Measurements from ENCODE around the gene TMEM184B.

Gene TMEM184B

GRCh38 chr22:38276166-38276565 is 3.4 kb upstream of the TMEM184B start:
- DNase-seq (ENCODE audit: low read depth) = no peak

- no peak for DNase-seq (ENCODE audit: low read depth)
These were observed 471 bp upstream of the TMEM184B start for GRCh38 chr22:38273135-38273826.

GRCh38 chr22:38271927-38272372 is 860 bp downstream of the TMEM184B start:
- DNase-seq (ENCODE audit: low read depth) = peak; percentile 25

DNA sequence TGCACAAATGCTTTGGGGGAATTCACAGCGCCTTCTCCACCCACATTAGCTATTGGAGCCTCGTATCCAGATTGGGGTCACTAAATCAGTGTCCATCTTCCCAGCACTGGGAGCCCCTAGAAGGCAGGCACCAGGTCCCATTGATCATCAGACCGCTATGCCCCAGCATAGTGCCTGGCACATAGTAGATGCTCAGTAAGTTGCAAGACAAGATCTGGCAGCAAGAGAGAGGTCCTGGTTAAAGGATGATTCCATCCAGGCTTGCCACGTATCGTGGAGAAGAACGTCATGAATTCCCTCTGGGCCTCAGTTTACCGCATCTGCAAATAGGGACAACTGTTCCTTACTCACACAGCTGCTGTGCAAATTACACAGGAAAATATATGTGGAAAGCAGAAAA is 1.7 kb downstream of the TMEM184B start:
- no peak for DNase-seq (ENCODE audit: low read depth)

DNA sequence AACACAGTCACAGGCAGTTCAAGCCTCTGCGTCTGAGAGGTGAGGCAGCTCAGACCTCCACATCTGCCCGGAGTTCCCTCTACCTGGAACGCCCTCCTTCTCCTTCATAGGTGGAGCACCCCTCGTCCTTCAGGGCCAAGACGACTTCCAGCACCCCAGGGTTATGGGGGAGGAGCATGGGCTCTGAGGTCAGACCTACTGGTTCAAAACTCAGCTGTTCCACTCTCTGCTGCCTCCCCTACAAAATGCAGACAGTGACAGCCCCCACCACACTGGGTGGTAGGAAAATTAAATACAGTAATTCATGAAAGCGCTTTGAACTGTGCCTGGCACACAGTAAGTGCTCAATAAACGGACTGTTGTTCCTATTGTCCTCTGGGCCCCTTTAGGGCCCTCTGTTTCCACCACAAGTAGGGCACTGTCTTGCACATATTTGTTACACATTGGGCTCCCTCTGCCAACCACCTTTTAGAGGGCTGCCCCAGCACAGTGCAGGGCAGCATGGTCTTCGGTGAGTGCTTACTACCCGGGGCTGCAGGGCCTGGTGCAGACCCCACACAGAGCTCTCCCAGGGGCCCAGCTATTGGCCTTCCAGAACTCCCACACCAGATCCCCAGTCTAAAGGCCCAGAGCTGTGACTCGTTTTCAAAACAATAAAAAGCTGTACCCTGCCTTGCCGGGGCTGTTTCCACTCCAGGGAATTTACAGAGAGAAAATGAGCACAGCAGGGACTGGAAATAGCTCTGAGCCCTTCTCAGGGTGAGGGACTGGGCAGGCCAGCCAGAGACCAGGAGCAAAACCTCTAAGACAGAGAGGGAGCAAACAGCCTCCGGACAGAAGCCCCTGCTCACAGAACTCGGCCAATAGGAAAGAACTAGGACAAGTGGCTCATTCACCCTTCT is 2.5 kb downstream of the TMEM184B start:
- peak; percentile 54 for DNase-seq (ENCODE audit: low read depth)

DNA sequence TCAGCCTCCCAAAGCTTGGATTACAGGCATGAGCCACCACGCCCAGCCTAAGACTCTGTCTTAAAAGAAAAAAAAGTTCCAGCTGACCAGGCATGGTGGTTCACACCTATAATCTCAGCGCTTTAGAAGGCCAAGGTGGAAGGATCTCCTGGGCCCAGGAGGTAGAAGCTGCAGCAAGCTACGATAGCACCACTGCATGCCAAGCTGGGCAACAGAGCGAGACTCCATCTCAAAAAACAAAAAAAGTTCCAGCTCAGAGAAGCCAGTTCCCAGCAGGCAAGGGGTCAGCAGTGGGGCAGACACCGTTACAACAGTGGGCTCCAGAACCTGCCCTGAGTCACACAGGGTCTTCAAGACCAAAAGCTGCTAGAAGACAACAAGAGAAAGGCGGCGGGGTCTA is 3.3 kb downstream of the TMEM184B start:
- no peak for DNase-seq (ENCODE audit: low read depth)

DNA sequence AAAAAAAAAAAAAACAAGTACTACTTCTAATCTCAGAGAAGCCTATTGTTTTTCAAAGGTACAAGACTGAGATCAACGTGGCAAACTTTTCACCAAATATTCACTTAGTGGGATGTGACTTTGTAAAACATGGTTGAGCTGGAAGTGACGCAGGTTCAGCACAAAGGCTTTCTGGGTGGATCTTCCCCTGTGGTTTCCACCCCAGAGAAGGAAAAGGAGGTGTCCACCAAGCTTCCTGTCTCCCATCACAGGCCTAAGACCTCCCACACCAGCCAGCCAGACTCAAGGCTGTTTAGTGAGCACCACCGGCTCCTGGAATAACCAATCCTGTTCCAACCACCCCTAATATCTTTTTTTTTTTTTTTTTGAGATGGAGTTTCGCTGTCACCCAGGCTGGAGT is 5.7 kb downstream of the TMEM184B start:
- peak; percentile 67 for DNase-seq (ENCODE audit: low read depth)

DNA sequence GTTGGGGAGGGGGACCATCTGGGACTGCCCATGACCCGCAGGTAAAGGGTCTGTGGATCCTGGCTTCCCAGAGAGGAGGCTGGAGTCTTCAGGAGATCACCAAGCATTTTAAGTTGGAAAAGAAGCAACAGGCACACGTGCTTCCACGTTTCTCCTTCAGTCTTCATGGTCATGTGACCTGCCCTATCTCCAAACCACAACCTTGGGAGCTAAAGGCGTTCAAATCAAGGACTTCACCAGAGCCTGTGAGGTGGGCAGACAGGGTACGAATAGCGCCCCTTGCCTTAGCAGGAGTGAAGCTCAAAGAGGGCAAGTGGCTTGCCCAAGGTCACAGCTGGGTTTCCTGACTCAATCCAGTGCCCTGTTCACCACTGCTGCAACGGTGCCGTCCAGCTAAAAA is 6.7 kb downstream of the TMEM184B start:
- no peak for DNase-seq (ENCODE audit: low read depth)

DNA sequence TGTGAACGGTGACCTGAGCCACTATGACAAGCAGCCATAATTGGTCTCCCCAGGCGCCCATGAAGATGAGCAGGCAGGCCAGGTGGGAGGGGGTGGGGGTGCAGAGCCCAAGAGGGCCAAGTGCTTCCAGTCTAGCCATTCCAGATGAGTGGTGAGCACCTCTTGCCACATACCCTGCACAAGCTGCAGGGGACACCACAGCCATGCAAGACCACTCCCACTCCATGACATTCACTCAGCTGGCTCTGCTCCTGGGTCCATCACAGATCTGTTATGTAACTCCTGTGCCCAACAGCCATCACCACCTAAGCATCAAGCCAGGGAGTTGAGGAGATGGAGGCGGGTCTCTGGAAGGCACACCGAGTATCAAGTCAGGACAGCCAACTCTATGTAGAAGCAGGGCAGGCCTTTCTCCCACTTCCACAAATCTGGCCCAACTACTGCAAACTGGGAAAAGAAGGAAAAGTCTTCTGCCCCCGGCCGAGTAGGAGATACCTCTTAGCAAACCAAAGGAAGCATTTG is 8.4 kb downstream of the TMEM184B start:
- no peak for DNase-seq (ENCODE audit: low read depth)

- DNase-seq (ENCODE audit: low read depth) = peak; percentile 30
These were observed 10.6 kb downstream of the TMEM184B start for GRCh38 chr22:38262051-38262795.

GRCh38 chr22:38260761-38261681 is 11.8 kb downstream of the TMEM184B start:
- DNase-seq (ENCODE audit: low read depth) = no peak

GRCh38 chr22:38259370-38259769 is 13.4 kb downstream of the TMEM184B start:
- DNase-seq (ENCODE audit: low read depth) = no peak

GRCh38 chr22:38258895-38259294 is 13.9 kb downstream of the TMEM184B start:
- DNase-seq (ENCODE audit: low read depth) = no peak

GRCh38 chr22:38257650-38258250 is 15.1 kb downstream of the TMEM184B start:
- peak; percentile 21 for DNase-seq (ENCODE audit: low read depth)

GRCh38 chr22:38257181-38257580 is 15.6 kb downstream of the TMEM184B start:
- DNase-seq (ENCODE audit: low read depth) = peak; percentile 89

DNA sequence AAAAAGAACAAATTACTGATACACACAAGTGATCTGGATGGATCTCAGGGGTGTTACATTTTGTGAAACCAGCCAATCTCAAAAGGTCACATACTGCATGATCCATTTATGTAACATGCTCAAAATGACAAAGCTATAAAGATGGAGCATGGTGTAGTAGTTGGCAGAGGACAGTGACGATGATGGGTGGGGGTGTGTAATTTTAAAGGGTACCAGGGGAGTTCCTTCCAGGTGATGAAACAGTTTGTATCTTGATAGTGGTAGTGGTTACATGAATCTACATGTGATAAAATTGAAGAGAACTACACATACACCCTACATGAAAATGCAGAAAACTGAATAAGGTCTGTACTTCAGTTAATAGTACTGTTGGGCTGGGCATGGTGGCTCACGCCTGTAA is 17.1 kb downstream of the TMEM184B start:
- no peak for DNase-seq (ENCODE audit: low read depth)

DNA sequence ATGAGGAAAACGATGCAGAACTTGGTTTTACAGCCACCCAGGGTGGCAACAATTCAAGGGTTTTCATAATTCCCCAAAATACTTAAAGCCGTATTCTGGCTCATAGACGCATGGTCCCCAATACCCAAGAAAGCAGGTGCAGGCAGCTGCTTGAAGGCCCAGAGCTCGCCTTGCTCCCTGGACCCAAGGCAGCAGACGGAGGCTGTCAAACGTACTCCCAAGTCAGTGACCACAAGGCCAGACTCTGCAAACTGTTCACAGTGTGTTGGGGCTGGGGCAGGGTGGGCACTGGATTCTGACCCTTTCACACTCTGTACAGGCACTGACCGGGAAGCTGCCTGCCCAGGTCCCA is 21.5 kb downstream of the TMEM184B start:
- DNase-seq (ENCODE audit: low read depth) = no peak

- no peak for DNase-seq (ENCODE audit: low read depth)
These were observed 22.0 kb downstream of the TMEM184B start for GRCh38 chr22:38250643-38251340.

- DNase-seq (ENCODE audit: low read depth) = no peak
These were observed 22.8 kb downstream of the TMEM184B start for GRCh38 chr22:38249803-38250642.
